HG03521 (cell line): ENCODE results near the gene ASPSCR1.
A peak's percentile ranks its signal among the peaks of the same experiment; 100 is the strongest.
"Not testable (repeated sequence)": the region's sequence is repeated elsewhere in the genome, so short reads cannot be mapped to it uniquely, and the experiment has no call there.

ENCODE experiments used
- ATAC-seq: cut with Tn5 transposase; IDR thresholded peaks from one replicate; pipeline ENCODE4 v1.9.1; 2021; ENCODE audit warnings: mild to moderate bottlenecking, moderate library complexity; ENCODE audit not compliant: unreplicated experiment

ASPSCR1 gene

GRCh38 chr17:82035956-82036633, 58.7 kb downstream of the ASPSCR1 start:
- ATAC-seq = no peak

DNA sequence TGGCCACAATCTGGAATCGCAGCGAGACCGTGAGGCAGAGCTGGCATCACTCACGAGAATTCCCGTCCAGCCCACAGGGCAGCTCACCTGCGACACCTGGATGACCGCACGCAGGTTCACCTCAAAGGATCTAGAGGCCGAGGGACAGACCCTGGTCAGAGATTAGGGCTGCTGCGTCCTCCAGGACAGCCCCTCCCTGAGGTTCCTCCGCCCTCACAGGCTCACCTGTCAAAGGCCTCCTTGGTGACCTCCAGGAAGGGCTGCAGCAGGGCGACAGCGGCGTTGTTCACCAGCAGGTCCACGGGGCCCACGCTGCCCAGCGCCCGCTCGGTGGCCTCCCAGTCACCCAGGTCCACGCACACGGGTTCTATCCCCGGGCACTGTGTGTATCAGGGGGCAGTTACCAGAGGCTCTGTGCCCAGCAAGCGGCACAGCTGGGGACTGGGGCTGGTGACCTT, 59.2 kb downstream of the ASPSCR1 start:
- ATAC-seq = peak; percentile 2

- peak; percentile 89 for ATAC-seq
These were observed 59.9 kb downstream of the ASPSCR1 start, which contains the start of gene DCXR for GRCh38 chr17:82037092-82037888. TSS of gene DCXR (minus strand) at chr17:82037697. CDS start at chr17:82037682, 15 bp downstream.

- ATAC-seq = no peak
These were observed 60.4 kb downstream of the ASPSCR1 start for GRCh38 chr17:82037889-82038195.

GRCh38 chr17:82038796-82039409, 61.5 kb downstream of the ASPSCR1 start:
- ATAC-seq = not testable (repeated sequence)

- no peak for ATAC-seq
These were observed 62.4 kb downstream of the ASPSCR1 start for GRCh38 chr17:82039695-82040299.

GRCh38 chr17:82041144-82041814, 63.9 kb downstream of the ASPSCR1 start:
- no peak for ATAC-seq

GRCh38 chr17:82042649-82043048, 65.2 kb downstream of the ASPSCR1 start:
- ATAC-seq = no peak

DNA sequence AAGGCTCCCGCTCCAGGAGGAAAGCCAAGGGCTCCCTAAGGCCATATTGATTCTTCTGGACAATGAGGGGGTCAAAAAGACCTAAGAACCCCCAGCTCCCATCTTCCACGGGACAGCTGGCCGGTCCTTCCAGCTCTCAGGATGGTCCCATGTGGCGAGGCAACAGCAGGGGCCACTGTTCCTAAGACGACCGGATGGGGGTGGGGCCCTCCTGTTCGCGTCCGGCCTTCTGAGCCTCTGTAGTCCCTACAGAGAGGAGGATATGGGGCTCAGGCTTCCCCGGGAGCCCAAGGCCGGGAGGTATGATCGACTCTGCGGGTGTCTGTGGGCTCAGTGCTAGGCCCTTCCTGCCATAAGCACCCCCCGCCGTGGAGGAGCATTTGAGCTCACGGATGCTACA, 66.1 kb downstream of the ASPSCR1 start:
- ATAC-seq = no peak

- no peak for ATAC-seq
These were observed 68.6 kb downstream of the ASPSCR1 start for GRCh38 chr17:82045936-82046484.

DNA sequence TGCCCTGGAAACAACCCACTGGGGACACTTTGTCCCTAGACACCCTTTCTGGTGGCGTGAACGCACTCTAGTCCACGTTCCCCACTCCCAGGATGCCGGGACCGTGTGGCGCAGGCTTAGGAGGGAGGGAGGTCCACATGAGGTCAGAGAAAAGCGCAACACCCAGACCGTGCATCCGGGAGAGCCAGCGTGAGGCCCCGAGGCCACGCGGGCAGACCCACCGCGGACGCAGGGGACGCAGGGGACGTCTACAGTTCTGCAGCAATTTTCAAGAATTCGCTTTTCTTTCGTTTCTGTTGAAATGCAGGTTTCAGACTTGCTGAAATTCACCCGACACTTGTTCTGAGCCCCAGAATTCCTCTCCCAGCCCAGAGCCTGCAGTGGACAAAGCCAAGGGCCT, 69.5 kb downstream of the ASPSCR1 start:
- no peak for ATAC-seq

GRCh38 chr17:82047379-82047778, 70.0 kb downstream of the ASPSCR1 start:
- ATAC-seq = no peak

DNA sequence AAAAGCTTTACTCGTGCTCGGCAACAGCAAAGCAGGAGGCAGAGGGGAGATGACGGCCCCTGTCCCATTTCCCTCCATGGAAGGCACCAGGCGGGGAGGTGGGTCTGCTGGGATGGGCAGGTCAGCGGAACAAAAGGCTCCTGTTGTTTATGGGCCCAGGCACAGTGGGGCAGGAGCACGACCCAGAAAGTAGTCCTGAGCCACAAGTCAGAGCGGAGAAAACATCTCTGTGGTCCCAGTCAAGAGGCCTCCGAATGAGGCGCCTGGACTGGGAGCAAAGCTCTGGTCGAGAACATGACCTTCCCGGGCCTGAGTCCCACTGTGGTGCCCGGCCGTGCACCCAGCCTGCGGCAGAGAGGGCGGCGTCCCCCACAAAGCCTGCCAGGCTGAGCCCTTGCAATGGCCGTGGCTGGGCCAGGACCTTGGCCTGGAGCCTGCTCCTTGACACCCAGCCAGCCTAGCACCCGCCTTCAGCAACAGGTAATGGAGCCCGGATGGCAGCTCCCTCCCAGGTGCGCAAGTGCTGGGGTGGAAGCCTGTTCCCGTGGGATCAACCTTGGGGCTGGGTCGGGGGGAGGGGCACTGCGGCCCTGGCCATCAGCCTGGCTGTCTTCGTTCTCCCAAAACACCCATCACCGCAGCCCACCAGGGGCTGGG, 70.6 kb downstream of the ASPSCR1 start:
- no peak for ATAC-seq

DNA sequence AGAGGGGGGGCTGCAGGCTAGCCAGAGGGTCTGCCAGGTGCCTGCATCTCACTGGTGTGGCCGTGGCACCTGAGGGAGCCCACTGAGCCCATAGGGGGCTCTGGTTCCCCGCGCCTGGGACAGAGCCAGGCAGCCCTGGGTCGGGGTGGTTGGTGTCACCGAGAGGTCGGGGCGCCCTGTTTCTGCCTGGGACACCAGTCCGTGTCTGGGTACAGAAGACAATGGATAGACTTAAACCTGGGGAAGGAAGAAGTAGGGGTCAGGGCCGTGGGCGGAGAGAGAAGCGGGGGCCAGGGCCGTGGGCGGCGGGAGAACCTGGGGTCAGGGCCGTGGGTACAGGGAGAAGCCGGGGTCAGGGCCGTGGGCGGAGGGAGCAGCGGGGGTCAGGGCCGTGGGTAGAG, 71.1 kb downstream of the ASPSCR1 start:
- no peak for ATAC-seq

GRCh38 chr17:82049106-82049505, 71.7 kb downstream of the ASPSCR1 start:
- no peak for ATAC-seq

GRCh38 chr17:82049521-82049971, 72.1 kb downstream of the ASPSCR1 start:
- ATAC-seq = no peak

- ATAC-seq = no peak
These were observed 72.8 kb downstream of the ASPSCR1 start for GRCh38 chr17:82050152-82050760.

DNA sequence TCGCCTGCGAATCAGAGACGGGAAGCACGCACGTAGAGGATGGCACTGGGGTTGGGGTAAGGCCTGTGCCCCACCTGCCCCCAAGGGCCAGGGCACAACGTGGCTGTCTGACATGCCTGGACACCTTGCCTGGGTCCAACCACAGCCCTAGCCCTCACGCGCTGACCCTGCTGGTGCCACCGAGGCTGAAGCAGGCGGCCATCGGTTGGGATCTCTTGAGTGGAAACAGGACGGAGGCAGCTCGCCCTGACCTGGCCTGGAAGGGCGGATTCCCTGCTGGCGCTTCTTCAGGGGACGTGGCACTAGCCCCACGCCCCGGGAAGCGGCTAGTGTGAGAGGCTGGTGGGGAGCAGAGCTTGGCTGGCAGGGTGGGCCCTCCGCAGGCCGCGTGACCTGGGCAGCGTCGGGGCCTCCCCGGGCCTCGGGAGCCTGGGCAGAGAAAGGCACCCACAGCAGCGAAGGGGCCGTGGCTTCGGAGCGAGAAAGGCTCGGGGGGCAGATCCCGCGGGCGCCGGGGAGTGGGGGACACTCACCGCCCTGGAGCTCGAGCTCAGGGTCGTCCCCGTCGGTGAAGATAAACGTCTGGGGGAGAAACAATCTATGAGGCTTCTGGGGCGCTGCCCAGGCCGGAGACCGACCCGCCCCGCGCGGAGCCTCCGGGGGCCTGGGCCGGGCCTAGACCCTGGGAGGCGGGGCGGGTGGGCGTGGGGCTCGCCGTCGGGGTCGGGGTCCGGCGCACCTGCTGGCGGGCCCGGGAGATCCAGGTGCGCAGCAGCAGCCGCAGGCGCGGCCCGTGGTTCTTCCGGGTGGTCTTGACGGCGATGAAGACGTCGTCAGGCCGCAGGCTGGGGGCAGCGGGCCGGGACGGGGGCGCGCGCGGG, 73.6 kb downstream of the ASPSCR1 start:
- no peak for ATAC-seq
